OCI-LY1 (cell line): ENCODE data around the gene RBM38.

Experiments
- CTCF ChIP-seq: fragments of 200-600 bp; sonication (generic), shearing (Covaris generic); IDR thresholded peaks from 2 replicates; pipeline ENCODE4 v1.5.1; 2017; ENCODE audit warnings: mild to moderate bottlenecking, antibody characterized with exemption, low read length, moderate library complexity, mixed read lengths
- EZH2 ChIP-seq: fragments of 200-600 bp; sonication (generic), shearing (Covaris generic); IDR thresholded peaks from 2 replicates; pipeline ENCODE4 v1.8.0; 2017; ENCODE audit warnings: borderline replicate concordance, mixed run types, mild to moderate bottlenecking, antibody characterized with exemption, low read length, moderate library complexity, mixed read lengths

GRCh38 chr20:57444394-57445048, 53.3 kb downstream of the RBM38 start:
- TF ChIP-seq CTCF, result no peak
- no peak for TF ChIP-seq EZH2
